Liver (tissue), 9 donors: ENCODE results near the gene KIAA1217. TPM values are rescaled to one million over a fixed set of nuclear protein-coding genes. Genes with fewer than 3 reads are reported as not detected.

Source experiments
- DNase-seq: peaks from one replicate; pipeline ENCODE4 v3.0.0-alpha.2; 2017; ENCODE audit warnings: low spot score
- H3K27ac ChIP-seq, 2 donors: one replicate each; pipeline ENCODE4 v1.7.0; 2013; ENCODE audit warnings: inconsistent platforms in 2 of 2, low read length in 2 of 2, control low read depth in 1 of 2, low read depth in 1 of 2, mild to moderate bottlenecking in 1 of 2
- H3K27me3 ChIP-seq, 4 donors: one replicate each; pipeline versions ENCODE4 v1.6.1 to v1.7.0; 2013; ENCODE audit warnings: low read length in 3 of 4, inconsistent platforms in 1 of 4, mild to moderate bottlenecking in 1 of 4, moderate library complexity in 1 of 4; ENCODE audit not compliant: control insufficient read depth in 4 of 4, insufficient read depth in 4 of 4
- H3K36me3 ChIP-seq, 4 donors: one replicate each; pipeline versions ENCODE4 v1.6.1 to v1.7.0; 2013; ENCODE audit warnings: low read length in 3 of 4, mild to moderate bottlenecking in 3 of 4, low read depth in 1 of 4, moderate library complexity in 1 of 4; ENCODE audit not compliant: control insufficient read depth in 4 of 4, insufficient read depth in 3 of 4
- H3K4me1 ChIP-seq, 4 donors: one replicate each; pipeline versions ENCODE4 v1.6.1 to v1.7.0; 2013; ENCODE audit warnings: low read length in 3 of 4, mild to moderate bottlenecking in 3 of 4, moderate library complexity in 1 of 4; ENCODE audit not compliant: control insufficient read depth in 4 of 4, insufficient read depth in 4 of 4
- H3K4me3 ChIP-seq, 3 donors: one replicate each; pipeline versions ENCODE4 v1.6.1 to v1.7.0; 2013; ENCODE audit warnings: low read length in 3 of 3, control low read depth in 1 of 3, low read depth in 1 of 3, mild to moderate bottlenecking in 1 of 3
- H3K9ac ChIP-seq, 2 donors: one replicate each; pipeline ENCODE4 v1.7.0; 2013; ENCODE audit warnings: low read length in 2 of 2, mild to moderate bottlenecking in 2 of 2, moderate library complexity in 2 of 2, control low read depth in 1 of 2, low read depth in 1 of 2
- H3K9me3 ChIP-seq, 4 donors: one replicate each; pipeline versions ENCODE4 v1.6.1 to v1.7.0; 2013; ENCODE audit warnings: low read length in 3 of 4; ENCODE audit not compliant: control insufficient read depth in 4 of 4
- FOXA1 ChIP-seq: IDR thresholded peaks from 2 replicates; pipeline ENCODE4 v1.6.1; 2016; ENCODE audit warnings: antibody characterized with exemption
- FOXA2 ChIP-seq: IDR thresholded peaks from 2 replicates; pipeline ENCODE4 v1.6.1; 2016; ENCODE audit warnings: antibody characterized with exemption
- GABPA ChIP-seq, 2 donors: IDR thresholded peaks in 1 of 2; conservative IDR thresholded peaks in 1 of 2; 2 replicates each; pipeline ENCODE4 v1.6.1; 2016; ENCODE audit warnings: antibody characterized with exemption in 2 of 2, mild to moderate bottlenecking in 1 of 2, moderate library complexity in 1 of 2
- HNF4A ChIP-seq, 2 donors: conservative IDR thresholded peaks; 2 replicates each; pipeline ENCODE4 v1.6.1; 2016; ENCODE audit warnings: antibody characterized with exemption in 2 of 2, mild to moderate bottlenecking in 2 of 2
- HNF4G ChIP-seq: IDR thresholded peaks from 2 replicates; pipeline ENCODE4 v1.6.1; 2016; ENCODE audit warnings: antibody characterized with exemption
- JUND ChIP-seq, 2 donors: IDR thresholded peaks; 2 replicates each; pipeline ENCODE4 v1.6.1; 2016; ENCODE audit warnings: antibody characterized with exemption in 2 of 2
- NR2F2 ChIP-seq: IDR thresholded peaks from 2 replicates; pipeline ENCODE4 v1.6.1; 2016; ENCODE audit warnings: antibody characterized with exemption
- RAD21 ChIP-seq, 2 donors: IDR thresholded peaks; 2 replicates each; pipeline ENCODE4 v1.6.1; 2016; ENCODE audit warnings: antibody characterized with exemption in 2 of 2, mild to moderate bottlenecking in 2 of 2
- RXRA ChIP-seq, 2 donors: IDR thresholded peaks; 2 replicates each; pipeline ENCODE4 v1.6.1; 2017 to 2018; ENCODE audit warnings: antibody characterized with exemption in 2 of 2, mild to moderate bottlenecking in 1 of 2
- SP1 ChIP-seq: IDR thresholded peaks from 2 replicates; pipeline ENCODE4 v1.6.1; 2018; ENCODE audit warnings: antibody characterized with exemption, mild to moderate bottlenecking
- TAF1 ChIP-seq: conservative IDR thresholded peaks from 2 replicates; pipeline ENCODE4 v1.6.1; 2016; ENCODE audit warnings: antibody characterized with exemption, mild to moderate bottlenecking
- YY1 ChIP-seq: IDR thresholded peaks from 2 replicates; pipeline ENCODE4 v1.6.1; 2016; ENCODE audit warnings: antibody characterized with exemption, mild to moderate bottlenecking
- WGBS: extraction: QIAGEN DNeasy Blood & Tissue Kit; methylation state at CpG from one replicate; pipeline ENCODE4 v1.1.7; 2013; 5-methylcytosine and 5-hydroxymethylcytosine counted together
- polyA plus RNA-seq, 2 donors: library from polyadenylated mRNA; stranded (reverse) in 1 of 2; unstranded in 1 of 2; fragments of 200-250 nt in 1 of 2; fragments of >200 nt in 1 of 2; fragmentation: Nextera tagmentation in 1 of 2; extraction: Ambion mirVana in 1 of 2; gene quantifications; one replicate each; pipeline versions ENCODE4 v1.2.1 to v1.2.3, GENCODE V29; 2013 to 2015
- total RNA-seq, 2 donors: library from RNA; depleted of rRNA; stranded (reverse); fragments of >200 nt; gene quantifications; one replicate each; pipeline ENCODE4 v1.2.3, GENCODE V29; 2014
- TF ChIP-seq, protein P1 (sequence below): fragments of 150-350 bp; IDR thresholded peaks from 2 replicates; pipeline ENCODE4 v1.5.1; 2017; ENCODE audit warnings: improper control_type of control experiment, low read depth, low read length; ENCODE audit not compliant: missing input control
- TF ChIP-seq, protein P2 (sequence below): IDR thresholded peaks from 2 replicates; pipeline ENCODE4 v1.6.1; 2016; ENCODE audit warnings: antibody characterized with exemption
- TF ChIP-seq, protein P3 (sequence below): IDR thresholded peaks from 2 replicates; pipeline ENCODE4 v1.6.1; 2016; ENCODE audit warnings: antibody characterized with exemption
- TF ChIP-seq, protein P4 (sequence below): IDR thresholded peaks from 2 replicates; pipeline ENCODE4 v1.6.1; 2016; ENCODE audit warnings: antibody characterized with exemption, mild to moderate bottlenecking
- donor health status: healthy.
- donor health status: healthy.
- donor health status: healthy.
- donor health status: healthy.
- donor health status: healthy.

Gene KIAA1217
- total and polyA plus RNA-seq, 4 donors: 4.5 to 12.8 (median 6.8) TPM

DNA sequence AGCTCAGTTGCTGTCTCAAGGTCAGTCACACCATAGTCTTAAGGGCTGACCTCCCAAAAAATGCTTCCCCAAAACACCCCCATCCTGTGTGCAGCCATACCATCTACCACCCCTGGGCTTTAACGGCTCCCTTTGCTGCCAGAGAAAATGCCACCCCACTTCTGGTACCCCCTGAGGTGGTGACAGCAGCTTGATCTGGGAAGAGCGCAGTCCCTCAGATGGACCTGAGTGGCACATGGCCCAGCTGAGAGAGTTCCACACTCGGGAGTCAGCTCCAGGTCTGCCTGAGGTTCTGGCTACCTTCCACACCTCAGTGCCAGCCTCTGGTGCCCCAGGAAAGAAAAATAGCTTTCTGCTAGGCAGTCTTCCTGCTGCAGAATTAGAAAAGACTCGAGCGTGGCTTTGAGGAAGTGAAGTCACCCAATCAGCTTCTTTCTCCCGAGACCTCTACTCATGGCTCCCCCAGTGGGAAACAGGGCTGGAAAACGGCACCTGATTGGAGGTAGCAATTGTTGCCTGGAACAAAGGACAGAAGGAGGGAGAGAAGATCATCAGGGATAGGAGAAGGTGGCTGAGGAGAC is 363.0 kb downstream of the KIAA1217 start:
- Histone ChIP-seq H3K4me1 (no peaks in the 10 kb centered on the region), H3K36me3 (no peaks in the 10 kb centered on the region), H3K9ac (no peak overlapping the region), H3K27me3 (no peaks in the 10 kb centered on the region), H3K27ac (no peak overlapping the region), H3K4me3 (no peak overlapping the region), H3K9me3 (no peaks in the 10 kb centered on the region)
- no peak for DNase-seq
- 75% methylated on average over 7 of the region's 7 CpGs for WGBS
- TF ChIP-seq FOXA2 (no peak), YY1 (no peak), RAD21 (IDR thresholded peaks at IDR 0.05) (no peak), HNF4A (conservative IDR thresholded peaks at IDR 0.05) (no peak), SP1 (no peak), JUND (IDR thresholded peaks at IDR 0.05) (no peak), TAF1 (no peak), RXRA (IDR thresholded peaks at IDR 0.05) (no peak), GABPA (IDR thresholded peaks at IDR 0.05 in 1 of 2, conservative IDR thresholded peaks at IDR 0.05 in 1 of 2) (no peak), NR2F2 (no peak), HNF4G (no peak), FOXA1 (no peak)
- TF ChIP-seq, protein P1, sequence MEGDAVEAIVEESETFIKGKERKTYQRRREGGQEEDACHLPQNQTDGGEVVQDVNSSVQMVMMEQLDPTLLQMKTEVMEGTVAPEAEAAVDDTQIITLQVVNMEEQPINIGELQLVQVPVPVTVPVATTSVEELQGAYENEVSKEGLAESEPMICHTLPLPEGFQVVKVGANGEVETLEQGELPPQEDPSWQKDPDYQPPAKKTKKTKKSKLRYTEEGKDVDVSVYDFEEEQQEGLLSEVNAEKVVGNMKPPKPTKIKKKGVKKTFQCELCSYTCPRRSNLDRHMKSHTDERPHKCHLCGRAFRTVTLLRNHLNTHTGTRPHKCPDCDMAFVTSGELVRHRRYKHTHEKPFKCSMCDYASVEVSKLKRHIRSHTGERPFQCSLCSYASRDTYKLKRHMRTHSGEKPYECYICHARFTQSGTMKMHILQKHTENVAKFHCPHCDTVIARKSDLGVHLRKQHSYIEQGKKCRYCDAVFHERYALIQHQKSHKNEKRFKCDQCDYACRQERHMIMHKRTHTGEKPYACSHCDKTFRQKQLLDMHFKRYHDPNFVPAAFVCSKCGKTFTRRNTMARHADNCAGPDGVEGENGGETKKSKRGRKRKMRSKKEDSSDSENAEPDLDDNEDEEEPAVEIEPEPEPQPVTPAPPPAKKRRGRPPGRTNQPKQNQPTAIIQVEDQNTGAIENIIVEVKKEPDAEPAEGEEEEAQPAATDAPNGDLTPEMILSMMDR: no peak
- TF ChIP-seq, protein P2, sequence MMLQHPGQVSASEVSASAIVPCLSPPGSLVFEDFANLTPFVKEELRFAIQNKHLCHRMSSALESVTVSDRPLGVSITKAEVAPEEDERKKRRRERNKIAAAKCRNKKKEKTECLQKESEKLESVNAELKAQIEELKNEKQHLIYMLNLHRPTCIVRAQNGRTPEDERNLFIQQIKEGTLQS: no peak

DNA sequence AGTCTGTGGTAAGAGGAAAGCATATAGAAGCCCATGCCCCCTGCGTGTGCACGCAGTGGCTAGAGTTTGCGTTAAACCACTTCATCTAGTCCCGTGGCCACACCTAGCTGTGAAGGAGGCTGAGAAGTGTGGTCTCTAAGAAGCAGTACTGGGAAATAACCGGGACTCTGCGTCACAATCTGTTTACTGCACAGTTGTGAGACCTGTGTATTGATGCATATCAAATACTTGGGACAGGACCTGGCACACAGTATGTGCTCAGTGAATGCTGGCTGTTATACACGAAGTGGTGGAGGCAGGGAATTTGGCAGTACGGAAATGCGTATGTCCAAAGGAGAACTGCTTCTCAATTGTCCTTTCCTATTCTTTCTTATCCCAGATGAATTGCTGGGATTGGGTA is 365.2 kb downstream of the KIAA1217 start:
- no peaks in the 10 kb centered on the region for H3K9me3 ChIP-seq
- H3K27ac ChIP-seq: no peak overlapping the region
- no peak overlapping the region for H3K4me3 ChIP-seq
- 90% methylated on average over 9 of the region's 9 CpGs for WGBS
- no peaks in the 10 kb centered on the region for H3K27me3 ChIP-seq
- H3K4me1 ChIP-seq: no peaks in the 10 kb centered on the region
- no peak for DNase-seq
- H3K9ac ChIP-seq: no peak overlapping the region
- H3K36me3 ChIP-seq: no peaks in the 10 kb centered on the region
- TF ChIP-seq, protein P2: no peak
- TF ChIP-seq, protein P1: no peak
- TF ChIP-seq HNF4A (conservative IDR thresholded peaks at IDR 0.05): no peak
- TF ChIP-seq HNF4G: no peak
- TF ChIP-seq RAD21 (IDR thresholded peaks at IDR 0.05): no peak
- TF ChIP-seq, protein P3, sequence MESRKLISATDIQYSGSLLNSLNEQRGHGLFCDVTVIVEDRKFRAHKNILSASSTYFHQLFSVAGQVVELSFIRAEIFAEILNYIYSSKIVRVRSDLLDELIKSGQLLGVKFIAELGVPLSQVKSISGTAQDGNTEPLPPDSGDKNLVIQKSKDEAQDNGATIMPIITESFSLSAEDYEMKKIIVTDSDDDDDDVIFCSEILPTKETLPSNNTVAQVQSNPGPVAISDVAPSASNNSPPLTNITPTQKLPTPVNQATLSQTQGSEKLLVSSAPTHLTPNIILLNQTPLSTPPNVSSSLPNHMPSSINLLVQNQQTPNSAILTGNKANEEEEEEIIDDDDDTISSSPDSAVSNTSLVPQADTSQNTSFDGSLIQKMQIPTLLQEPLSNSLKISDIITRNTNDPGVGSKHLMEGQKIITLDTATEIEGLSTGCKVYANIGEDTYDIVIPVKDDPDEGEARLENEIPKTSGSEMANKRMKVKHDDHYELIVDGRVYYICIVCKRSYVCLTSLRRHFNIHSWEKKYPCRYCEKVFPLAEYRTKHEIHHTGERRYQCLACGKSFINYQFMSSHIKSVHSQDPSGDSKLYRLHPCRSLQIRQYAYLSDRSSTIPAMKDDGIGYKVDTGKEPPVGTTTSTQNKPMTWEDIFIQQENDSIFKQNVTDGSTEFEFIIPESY: no peak
- TF ChIP-seq NR2F2: no peak
- TF ChIP-seq, protein P4, sequence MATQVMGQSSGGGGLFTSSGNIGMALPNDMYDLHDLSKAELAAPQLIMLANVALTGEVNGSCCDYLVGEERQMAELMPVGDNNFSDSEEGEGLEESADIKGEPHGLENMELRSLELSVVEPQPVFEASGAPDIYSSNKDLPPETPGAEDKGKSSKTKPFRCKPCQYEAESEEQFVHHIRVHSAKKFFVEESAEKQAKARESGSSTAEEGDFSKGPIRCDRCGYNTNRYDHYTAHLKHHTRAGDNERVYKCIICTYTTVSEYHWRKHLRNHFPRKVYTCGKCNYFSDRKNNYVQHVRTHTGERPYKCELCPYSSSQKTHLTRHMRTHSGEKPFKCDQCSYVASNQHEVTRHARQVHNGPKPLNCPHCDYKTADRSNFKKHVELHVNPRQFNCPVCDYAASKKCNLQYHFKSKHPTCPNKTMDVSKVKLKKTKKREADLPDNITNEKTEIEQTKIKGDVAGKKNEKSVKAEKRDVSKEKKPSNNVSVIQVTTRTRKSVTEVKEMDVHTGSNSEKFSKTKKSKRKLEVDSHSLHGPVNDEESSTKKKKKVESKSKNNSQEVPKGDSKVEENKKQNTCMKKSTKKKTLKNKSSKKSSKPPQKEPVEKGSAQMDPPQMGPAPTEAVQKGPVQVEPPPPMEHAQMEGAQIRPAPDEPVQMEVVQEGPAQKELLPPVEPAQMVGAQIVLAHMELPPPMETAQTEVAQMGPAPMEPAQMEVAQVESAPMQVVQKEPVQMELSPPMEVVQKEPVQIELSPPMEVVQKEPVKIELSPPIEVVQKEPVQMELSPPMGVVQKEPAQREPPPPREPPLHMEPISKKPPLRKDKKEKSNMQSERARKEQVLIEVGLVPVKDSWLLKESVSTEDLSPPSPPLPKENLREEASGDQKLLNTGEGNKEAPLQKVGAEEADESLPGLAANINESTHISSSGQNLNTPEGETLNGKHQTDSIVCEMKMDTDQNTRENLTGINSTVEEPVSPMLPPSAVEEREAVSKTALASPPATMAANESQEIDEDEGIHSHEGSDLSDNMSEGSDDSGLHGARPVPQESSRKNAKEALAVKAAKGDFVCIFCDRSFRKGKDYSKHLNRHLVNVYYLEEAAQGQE: no peak
